Tibial nerve (tissue), 4 donors: Measurements from ENCODE around the gene CNPY3.

Experiments
- CTCF ChIP-seq, 5 experiments: fragments of 200-600 bp in 3 of 5; fragments of 450-650 bp in 2 of 5; sonication (generic) in 3 of 5; IDR thresholded peaks; one replicate each; pipeline ENCODE4 v1.5.1; 2016 to 2019; ENCODE audit warnings: antibody characterized with exemption in 5 of 5, mild to moderate bottlenecking in 3 of 5, moderate library complexity in 2 of 5
- EP300 ChIP-seq, 2 donors: sonication (generic); formaldehyde crosslinking; IDR thresholded peaks; one replicate each; pipeline ENCODE4 v1.6.1; 2017; ENCODE audit warnings: antibody characterized with exemption in 2 of 2, mild to moderate bottlenecking in 1 of 2
- POLR2A ChIP-seq, 2 donors: fragments of 450-650 bp; IDR thresholded peaks; one replicate each; pipeline ENCODE4 v1.6.1; 2017; ENCODE audit warnings: antibody characterized with exemption in 2 of 2, mild to moderate bottlenecking in 2 of 2, moderate library complexity in 2 of 2

GRCh38 chr6:42891199-42891722, 38.0 kb upstream of the CNPY3 start:
- TF ChIP-seq POLR2A (IDR thresholded peaks at IDR 0.05) (no peak), CTCF (IDR thresholded peaks at IDR 0.05) (no peak), EP300 (IDR thresholded peaks at IDR 0.05) (no peak)
